Measurements from ENCODE around the gene LAMTOR4. TPM values are rescaled to one million over a fixed set of nuclear protein-coding genes. Genes with fewer than 3 reads are reported as not detected.

The LAMTOR4 gene
- total RNA-seq, 2 experiments from 2014 or later: 108 to 116 TPM

DNA sequence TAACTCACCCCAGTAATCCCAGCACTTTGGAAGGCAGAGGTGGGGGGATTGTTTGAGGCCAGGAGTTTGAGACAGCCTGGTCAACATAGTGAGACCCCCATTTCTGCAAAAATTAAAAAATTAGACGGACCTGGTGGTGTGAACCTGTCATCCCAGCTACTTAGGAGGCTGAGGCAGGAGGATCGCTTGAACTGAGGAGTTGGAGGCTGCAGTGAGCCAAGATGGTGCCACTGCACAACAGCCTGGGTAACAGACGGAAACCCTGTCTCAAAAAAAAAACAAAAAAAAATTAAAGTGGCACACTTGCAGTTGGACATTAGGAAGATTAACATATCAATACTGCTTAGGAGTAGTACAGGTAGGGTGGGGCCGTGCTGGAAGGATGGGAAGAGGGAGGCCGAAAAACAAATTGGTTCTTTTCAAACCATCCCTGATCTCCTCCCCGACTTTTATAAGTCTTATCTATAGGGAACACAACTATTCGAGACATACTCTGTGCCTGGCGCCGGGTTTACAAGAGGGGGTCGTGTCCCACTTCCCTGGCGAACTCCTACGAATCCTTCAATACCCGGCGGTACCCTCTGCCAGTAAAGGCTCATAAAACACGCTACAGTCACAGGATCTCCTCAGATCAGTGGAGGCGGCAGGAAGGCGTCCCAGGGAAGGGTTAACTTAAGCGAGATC is 30.2 kb upstream of the LAMTOR4 start:
- Mint-ChIP-seq H3K9me3 (no peaks in the 10 kb centered on the region), H3K27ac (peak overlapping the region; percentile 89), H3K4me1 (ENCODE audit: low read depth) (peaks cover 18% of the 10 kb centered on the region), H3K36me3 (ENCODE audit: low read depth) (peaks cover 9% of the 10 kb centered on the region), H3K4me3 (peak overlapping the region; percentile 89), H3K27me3 (no peaks in the 10 kb centered on the region)
- intact Hi-C loops (cut with micrococcal nuclease): no loop called here
- TF ChIP-seq, protein P1, sequence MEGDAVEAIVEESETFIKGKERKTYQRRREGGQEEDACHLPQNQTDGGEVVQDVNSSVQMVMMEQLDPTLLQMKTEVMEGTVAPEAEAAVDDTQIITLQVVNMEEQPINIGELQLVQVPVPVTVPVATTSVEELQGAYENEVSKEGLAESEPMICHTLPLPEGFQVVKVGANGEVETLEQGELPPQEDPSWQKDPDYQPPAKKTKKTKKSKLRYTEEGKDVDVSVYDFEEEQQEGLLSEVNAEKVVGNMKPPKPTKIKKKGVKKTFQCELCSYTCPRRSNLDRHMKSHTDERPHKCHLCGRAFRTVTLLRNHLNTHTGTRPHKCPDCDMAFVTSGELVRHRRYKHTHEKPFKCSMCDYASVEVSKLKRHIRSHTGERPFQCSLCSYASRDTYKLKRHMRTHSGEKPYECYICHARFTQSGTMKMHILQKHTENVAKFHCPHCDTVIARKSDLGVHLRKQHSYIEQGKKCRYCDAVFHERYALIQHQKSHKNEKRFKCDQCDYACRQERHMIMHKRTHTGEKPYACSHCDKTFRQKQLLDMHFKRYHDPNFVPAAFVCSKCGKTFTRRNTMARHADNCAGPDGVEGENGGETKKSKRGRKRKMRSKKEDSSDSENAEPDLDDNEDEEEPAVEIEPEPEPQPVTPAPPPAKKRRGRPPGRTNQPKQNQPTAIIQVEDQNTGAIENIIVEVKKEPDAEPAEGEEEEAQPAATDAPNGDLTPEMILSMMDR (IDR thresholded peaks at IDR 0.05): no peak
- ChIA-PET CTCF (no interaction called here), POLR2A (interaction anchor here (0.8 to 1.4 kb wide), 2 partner anchors 32 to 41 kb away, joined by 3 to 4 read pairs; no protein-coding TSS in a partner anchor)
- DNase-seq (no peak), ATAC-seq (no peak)

DNA sequence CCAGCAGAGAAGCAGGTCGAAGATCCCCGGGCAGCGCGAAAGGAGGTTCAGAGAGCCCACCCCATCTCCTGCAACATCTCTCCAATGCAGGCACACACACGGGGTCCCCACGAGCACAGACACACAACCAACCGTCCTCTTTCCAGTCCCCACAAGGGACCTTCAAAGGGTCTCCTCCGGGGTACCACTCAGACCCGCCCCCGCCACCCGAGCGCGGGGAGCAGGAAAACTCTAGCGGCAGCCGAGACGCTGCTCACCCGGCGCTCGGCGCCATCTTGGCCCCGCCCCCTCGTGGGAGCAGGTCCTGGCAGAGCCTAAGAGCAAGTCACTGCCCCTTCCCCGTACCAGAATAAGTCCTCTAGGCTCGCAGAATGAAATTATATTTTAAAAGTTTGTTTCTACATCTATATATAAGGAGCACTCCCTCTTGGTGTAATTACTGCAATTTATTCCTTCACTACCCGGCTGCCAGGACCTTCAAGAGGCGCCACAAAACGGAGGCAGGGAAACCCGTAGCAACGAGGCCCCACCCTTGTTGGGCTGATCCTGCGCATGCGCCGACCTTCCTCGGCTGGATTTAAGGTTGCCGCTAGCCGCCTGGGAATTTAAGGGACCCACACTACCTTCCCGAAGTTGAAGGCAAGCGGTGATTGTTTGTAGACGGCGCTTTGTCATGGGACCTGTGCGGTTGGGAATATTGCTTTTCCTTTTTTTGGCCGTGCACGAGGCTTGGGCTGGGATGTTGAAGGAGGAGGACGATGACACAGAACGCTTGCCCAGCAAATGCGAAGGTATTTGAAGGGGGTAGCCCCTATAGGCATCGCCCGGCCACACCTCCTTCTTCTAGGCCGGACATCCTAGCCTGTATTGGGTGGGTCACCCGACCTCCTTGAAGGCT is 29.4 kb upstream of the LAMTOR4 start, which contains the start of the genes CNPY4 and TAF6:
Gene CNPY4, plus strand, starts transcription at position 563 of the 898 bp plus-strand sequence. Its CDS starts 111 bp downstream, at position 674.
Gene TAF6, minus strand, starts transcription at position 287 of the 898 bp plus-strand sequence. CDS start 5,149 bp downstream, outside the sequence.
- H3K36me3 Mint-ChIP-seq (ENCODE audit: low read depth): peaks cover 9% of the 10 kb centered on the region
- CTCF ChIA-PET: interaction anchor here (1.0 to 1.6 kb wide), 4 partner anchors 12 to 201 kb away, joined by 3 to 7 read pairs (median 4); partner anchors contain the start of gene AP4M1
- intact Hi-C loops (cut with micrococcal nuclease): no loop called here
- no peaks in the 10 kb centered on the region for H3K27me3 Mint-ChIP-seq
- H3K4me3 Mint-ChIP-seq: peak within 1 kb of the TSS; percentile 89
- H3K9me3 Mint-ChIP-seq: no peaks in the 10 kb centered on the region
- TF ChIP-seq, protein P1 (IDR thresholded peaks at IDR 0.05): no peak
- DNase-seq: peak; percentile 95
- peaks cover 18% of the 10 kb centered on the region for H3K4me1 Mint-ChIP-seq (ENCODE audit: low read depth)
- peak; percentile 83 for ATAC-seq
- POLR2A ChIA-PET: interaction anchor here (1.2 to 3.0 kb wide), 6 partner anchors 18 to 104 kb away, joined by 3 to 24 read pairs (median 5); partner anchors contain the start of genes AP4M1, GAL3ST4, MCM7 and ZKSCAN1
- H3K27ac Mint-ChIP-seq: peak within 1 kb of the TSS; percentile 89

DNA sequence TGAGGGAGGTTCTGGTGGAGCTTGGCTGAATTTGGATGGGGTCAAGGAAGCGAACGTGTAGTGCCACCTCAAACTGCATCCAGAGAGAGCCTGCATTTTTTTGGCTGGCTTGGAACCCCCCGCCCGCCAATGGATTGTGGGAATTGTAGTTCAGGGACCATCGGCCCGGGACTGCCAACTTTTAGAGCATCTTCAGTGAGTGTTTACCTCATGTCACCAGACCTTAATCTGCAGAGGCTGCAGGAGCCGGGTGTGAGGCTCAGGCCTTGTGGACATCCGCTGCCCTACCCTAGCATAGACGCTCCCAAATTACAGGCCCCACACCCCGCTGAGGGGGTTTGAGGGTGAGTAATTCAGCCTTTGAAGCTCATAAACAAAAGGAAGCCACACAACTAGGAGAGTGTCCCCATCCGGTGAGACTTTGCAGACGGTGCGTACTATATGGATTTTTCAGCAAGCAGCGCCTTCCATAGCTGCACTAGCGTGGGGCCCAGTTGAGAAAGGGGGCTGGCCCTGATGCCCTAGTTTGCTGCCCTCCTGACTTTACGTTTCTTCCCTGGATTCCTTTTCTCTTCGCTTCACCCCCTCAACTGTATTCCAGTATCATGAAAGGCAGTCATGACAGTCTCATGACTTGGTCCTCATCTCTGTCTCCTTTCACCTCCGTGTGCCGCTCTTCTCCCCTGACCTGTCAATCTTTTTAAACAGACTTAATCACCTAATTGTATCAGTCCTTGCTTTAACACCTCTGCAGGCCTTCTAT is 28.6 kb upstream of the LAMTOR4 start:
- no peaks in the 10 kb centered on the region for H3K27me3 Mint-ChIP-seq
- H3K4me3 Mint-ChIP-seq: peak overlapping the region; percentile 89
- ChIA-PET POLR2A (interaction anchor here (1.2 to 3.0 kb wide), 8 partner anchors 14 to 105 kb away, joined by 3 to 24 read pairs (median 3); partner anchors contain the start of genes AP4M1, GAL3ST4, GPC2 and MCM7), CTCF (interaction anchor here (1.0 to 1.6 kb wide), 4 partner anchors 11 to 202 kb away, joined by 3 to 7 read pairs (median 4); partner anchors contain the start of gene AP4M1)
- ATAC-seq: peak; percentile 61
- no peaks in the 10 kb centered on the region for H3K9me3 Mint-ChIP-seq
- intact Hi-C loops (cut with micrococcal nuclease): loop anchor here (10.0 kb wide), 1 partner anchor 205 kb away; the partner anchor contains the start of gene TRIM4
- peaks cover 9% of the 10 kb centered on the region for H3K36me3 Mint-ChIP-seq (ENCODE audit: low read depth)
- H3K4me1 Mint-ChIP-seq (ENCODE audit: low read depth): peaks cover 27% of the 10 kb centered on the region
- peak overlapping the region; percentile 89 for H3K27ac Mint-ChIP-seq
- TF ChIP-seq, protein P1 (IDR thresholded peaks at IDR 0.05): no peak
- DNase-seq: peak; percentile 83

DNA sequence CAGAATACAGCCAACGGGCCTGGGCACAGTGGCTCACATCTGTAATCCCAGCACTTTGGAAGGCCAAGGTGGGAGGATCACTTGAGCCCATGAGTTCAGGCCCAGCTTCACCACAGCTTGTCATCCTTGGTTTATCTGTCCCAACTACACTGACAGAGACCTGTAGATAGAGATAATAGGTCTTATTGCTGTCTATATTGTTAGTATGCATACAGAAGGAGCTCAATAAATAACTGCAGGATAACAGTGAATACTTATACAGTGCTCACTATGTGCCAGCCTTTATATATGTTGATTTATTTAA is 28.0 kb upstream of the LAMTOR4 start:
- Mint-ChIP-seq H3K27ac (peak overlapping the region; percentile 89), H3K4me1 (ENCODE audit: low read depth) (peaks cover 31% of the 10 kb centered on the region), H3K4me3 (peak overlapping the region; percentile 89), H3K9me3 (no peaks in the 10 kb centered on the region), H3K27me3 (no peaks in the 10 kb centered on the region), H3K36me3 (ENCODE audit: low read depth) (peaks cover 9% of the 10 kb centered on the region)
- intact Hi-C loops (cut with micrococcal nuclease): loop anchor here (10.0 kb wide), 1 partner anchor 206 kb away; the partner anchor contains the start of gene TRIM4
- TF ChIP-seq, protein P1 (IDR thresholded peaks at IDR 0.05): no peak
- ChIA-PET POLR2A (interaction anchor here (1.2 to 3.0 kb wide), 8 partner anchors 14 to 105 kb away, joined by 3 to 24 read pairs (median 3); partner anchors contain the start of genes AP4M1, GAL3ST4, GPC2 and MCM7), CTCF (interaction anchor here (1.0 to 1.6 kb wide), 3 partner anchors 10 to 202 kb away, joined by 3 to 7 read pairs (median 5); partner anchors contain the start of gene AP4M1)
- no peak for ATAC-seq
- no peak for DNase-seq
